Panc1 (cell line): ENCODE measurements around the gene APBB2. TPM values are rescaled to one million over a fixed set of nuclear protein-coding genes. Genes with fewer than 3 reads are reported as not detected.

Experiments used
- ATAC-seq: fragments of 200-7000 bp; cut with Tn5 transposase; 2 replicates; pipeline ENCODE4 v1.9.1; 2020; ENCODE audit warnings: mild to moderate bottlenecking, moderate library complexity
- BruUV-seq: library from RNA; stranded (reverse); fragments of 400-500 nt; replicated peaks from 2 replicates; lab custom pipeline; 2021; lab: Mats Ljungman, UMichigan
- CTCF ChIA-PET: fragments of 300-600 bp; sonication (Branson Sonifier 250); formaldehyde crosslinking; loops from one replicate; lab custom pipeline; 2022; ENCODE audit warnings: antibody characterized with exemption; lab: Charles Lee
- POLR2A ChIA-PET: fragments of 300-600 bp; sonication (Branson Sonifier 250); formaldehyde crosslinking; loops from one replicate; lab custom pipeline; 2022; ENCODE audit warnings: antibody characterized with exemption; lab: Charles Lee
- DNase-seq: peaks from one replicate; pipeline ENCODE4 v3.0.0-alpha.2; 2010; ENCODE audit warnings: low read depth, low spot score
- H3K27ac ChIP-seq: 2 replicates; pipeline ENCODE4 v1.5.1; 2011; ENCODE audit warnings: mild to moderate bottlenecking, low read length, inconsistent platforms
- H3K27me3 ChIP-seq: fragments of 200-500 bp; sonication (Bioruptor generic); 2 replicates; pipeline ENCODE4 v1.6.0; 2014; ENCODE audit warnings: low read length, inconsistent platforms; ENCODE audit not compliant: control insufficient read depth, insufficient read depth
- H3K36me3 ChIP-seq: fragments of 200-500 bp; sonication (Bioruptor generic); 2 replicates; pipeline ENCODE4 v1.5.1; 2014; ENCODE audit warnings: inconsistent platforms, mild to moderate bottlenecking, low read length, moderate library complexity; ENCODE audit not compliant: control insufficient read depth, insufficient read depth
- H3K4me1 ChIP-seq: 2 replicates; pipeline ENCODE4 v1.5.1; 2011; ENCODE audit warnings: inconsistent platforms, mild to moderate bottlenecking, low read length, moderate library complexity; ENCODE audit not compliant: control insufficient read depth, insufficient read depth
- H3K4me3 ChIP-seq, 2 experiments: 2 replicates each; pipeline ENCODE4 v1.5.1; 2011 to 2012; ENCODE audit warnings: low read depth in 2 of 2, low read length in 2 of 2, mild to moderate bottlenecking in 2 of 2, inconsistent platforms in 1 of 2, moderate library complexity in 1 of 2
- H3K9me3 ChIP-seq: fragments of 200-500 bp; sonication (Bioruptor generic); 2 replicates; pipeline ENCODE4 v1.5.1; 2014; ENCODE audit warnings: low read depth, mild to moderate bottlenecking, inconsistent platforms, low read length, moderate library complexity; ENCODE audit not compliant: control insufficient read depth, insufficient read depth
- CTCF ChIP-seq: fragments of 450-650 bp; IDR thresholded peaks from 2 replicates; pipeline ENCODE4 v1.5.1; 2017; ENCODE audit warnings: mild to moderate bottlenecking
- POLR2AphosphoS5 ChIP-seq: IDR thresholded peaks from 2 replicates; pipeline ENCODE4 v1.6.1; 2012; ENCODE audit warnings: mild to moderate bottlenecking, low read depth, low read length, moderate library complexity
- REST ChIP-seq, 2 experiments: IDR thresholded peaks; 2 replicates each; pipeline ENCODE4 v1.6.1; 2011 to 2012; ENCODE audit warnings: low read depth in 2 of 2, control low read depth in 1 of 2, low read length in 1 of 2, mild to moderate bottlenecking in 1 of 2, moderate library complexity in 1 of 2; ENCODE audit not compliant: insufficient read depth in 1 of 2
- SIN3A ChIP-seq: IDR thresholded peaks from 2 replicates; pipeline ENCODE4 v1.6.1; 2012; ENCODE audit warnings: low read depth, mild to moderate bottlenecking, low read length, moderate library complexity, borderline replicate concordance; ENCODE audit not compliant: insufficient read depth
- TCF7L2 ChIP-seq: IDR thresholded peaks from 2 replicates; pipeline ENCODE4 v1.6.1; 2011; ENCODE audit warnings: mild to moderate bottlenecking, low read depth, low read length, inconsistent platforms
- in situ Hi-C: cut with HindIII; loops from 2 replicates; pipeline ENCODE4 v1.10.0; 2016; ENCODE audit warnings: low sequenced_read_pairs, low pct_unique_long_range_greater_than_20kb
- intact Hi-C: fragments of 100-400 bp; cut with micrococcal nuclease; formaldehyde crosslinking; loops from one replicate; pipeline ENCODE4 v1.10.0; 2022; ENCODE audit not compliant: unreplicated experiment
- total RNA-seq: library from RNA; stranded (reverse); gene quantifications from one replicate; pipeline ENCODE4 v1.2.1, GENCODE V29; 2021; ENCODE audit not compliant: unreplicated experiment

The APBB2 gene
- total RNA-seq, 1 experiment from 2014 or later, result 27.1 TPM

GRCh38 chr4:40962551-40963180, 251.7 kb downstream of the APBB2 start:
- no peaks in the 10 kb centered on the region for H3K4me1 ChIP-seq
- intact Hi-C loops (no loop called here), in situ Hi-C loops (no loop called here)
- ChIA-PET POLR2A (no interaction called here), CTCF (no interaction called here)
- H3K27ac ChIP-seq, result no peak overlapping the region
- H3K9me3 ChIP-seq, result no peaks in the 10 kb centered on the region
- DNase-seq (no peak), ATAC-seq (no peak)
- H3K36me3 ChIP-seq, result no peaks in the 10 kb centered on the region
- TF ChIP-seq CTCF (no peak), TCF7L2 (no peak), POLR2AphosphoS5 (no peak), REST (IDR thresholded peaks at IDR 0.05; ENCODE audit: insufficient read depth in 1 of 2, low read depth in 2 of 2, low read length in 1 of 2) (no peak), SIN3A (no peak)
- no peaks in the 10 kb centered on the region for H3K27me3 ChIP-seq
- BruUV-seq, result no TSS peak
- no peak overlapping the region for H3K4me3 ChIP-seq

GRCh38 chr4:40960941-40961340, 253.4 kb downstream of the APBB2 start:
- in situ Hi-C loops, result no loop called here
- no peaks in the 10 kb centered on the region for H3K27me3 ChIP-seq
- ChIA-PET CTCF (no interaction called here), POLR2A (no interaction called here)
- intact Hi-C loops, result no loop called here
- no peak overlapping the region for H3K4me3 ChIP-seq
- no peaks in the 10 kb centered on the region for H3K9me3 ChIP-seq
- H3K4me1 ChIP-seq, result no peaks in the 10 kb centered on the region
- TF ChIP-seq TCF7L2 (no peak), REST (IDR thresholded peaks at IDR 0.05; ENCODE audit: insufficient read depth in 1 of 2, low read depth in 2 of 2, low read length in 1 of 2) (no peak), SIN3A (no peak), CTCF (no peak), POLR2AphosphoS5 (no peak)
- ATAC-seq (no peak), DNase-seq (no peak)
- no peak overlapping the region for H3K27ac ChIP-seq
- BruUV-seq, result no TSS peak
- no peaks in the 10 kb centered on the region for H3K36me3 ChIP-seq
